ENCODE results near the gene PLEKHO2. TPM values are rescaled to one million over a fixed set of nuclear protein-coding genes. Genes with fewer than 3 reads are reported as not detected.
A peak's percentile ranks its signal among the peaks of the same experiment; 100 is the strongest.

PLEKHO2 gene
- total and polyA plus RNA-seq, 10 donors = 33.9 to 249 (median 141) TPM

DNA sequence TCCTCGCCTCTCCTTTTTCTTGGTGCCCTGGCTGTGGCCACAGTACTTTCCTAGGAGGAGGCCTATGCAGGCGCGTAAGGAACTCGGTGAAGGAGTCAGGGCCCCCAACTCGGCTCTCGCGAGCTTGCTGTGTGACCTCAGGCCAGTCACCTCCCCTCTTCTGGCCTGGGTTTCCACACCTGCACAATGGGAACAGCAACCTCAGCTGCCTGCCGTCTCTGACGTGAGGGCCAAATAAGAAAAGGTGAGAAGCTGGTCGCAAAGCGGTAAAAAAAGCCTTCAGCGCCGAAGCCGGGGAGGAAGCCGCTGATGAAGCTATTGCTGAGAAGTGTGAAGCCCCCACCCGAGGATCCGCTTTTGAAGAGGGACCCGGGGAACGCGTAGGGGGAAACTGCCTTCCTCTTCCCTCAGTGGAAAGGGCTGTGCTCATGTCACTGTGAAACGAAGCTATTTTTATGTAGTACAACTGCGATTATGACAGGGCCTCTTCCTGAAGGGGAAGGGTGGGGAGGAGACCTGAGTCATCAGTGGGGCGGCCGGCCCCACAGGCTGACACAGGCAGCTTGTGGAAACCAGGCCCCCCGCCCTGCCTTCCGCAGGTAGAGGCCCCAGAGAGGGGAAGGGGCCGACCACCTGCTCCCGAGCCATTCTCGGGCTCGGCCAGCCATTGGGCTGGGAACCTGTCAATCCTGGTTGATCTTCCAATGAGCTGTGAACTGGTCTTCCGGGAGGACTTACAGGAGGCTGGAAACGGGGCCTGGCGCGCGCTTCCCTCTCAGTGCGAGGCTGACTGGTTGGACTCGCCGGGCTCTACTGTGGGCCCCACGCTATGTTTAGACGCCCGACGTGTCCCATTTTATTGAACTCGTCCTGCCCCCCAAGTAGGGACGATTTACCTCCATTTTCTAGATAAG is 52.0 kb downstream of the PLEKHO2 start:
- TF ChIP-seq POLR2A (IDR thresholded peaks at IDR 0.05) = peak in 1 of 3 donors; percentile 88
- TF ChIP-seq, protein P1, sequence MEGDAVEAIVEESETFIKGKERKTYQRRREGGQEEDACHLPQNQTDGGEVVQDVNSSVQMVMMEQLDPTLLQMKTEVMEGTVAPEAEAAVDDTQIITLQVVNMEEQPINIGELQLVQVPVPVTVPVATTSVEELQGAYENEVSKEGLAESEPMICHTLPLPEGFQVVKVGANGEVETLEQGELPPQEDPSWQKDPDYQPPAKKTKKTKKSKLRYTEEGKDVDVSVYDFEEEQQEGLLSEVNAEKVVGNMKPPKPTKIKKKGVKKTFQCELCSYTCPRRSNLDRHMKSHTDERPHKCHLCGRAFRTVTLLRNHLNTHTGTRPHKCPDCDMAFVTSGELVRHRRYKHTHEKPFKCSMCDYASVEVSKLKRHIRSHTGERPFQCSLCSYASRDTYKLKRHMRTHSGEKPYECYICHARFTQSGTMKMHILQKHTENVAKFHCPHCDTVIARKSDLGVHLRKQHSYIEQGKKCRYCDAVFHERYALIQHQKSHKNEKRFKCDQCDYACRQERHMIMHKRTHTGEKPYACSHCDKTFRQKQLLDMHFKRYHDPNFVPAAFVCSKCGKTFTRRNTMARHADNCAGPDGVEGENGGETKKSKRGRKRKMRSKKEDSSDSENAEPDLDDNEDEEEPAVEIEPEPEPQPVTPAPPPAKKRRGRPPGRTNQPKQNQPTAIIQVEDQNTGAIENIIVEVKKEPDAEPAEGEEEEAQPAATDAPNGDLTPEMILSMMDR (IDR thresholded peaks at IDR 0.05 in 8 of 11, conservative IDR thresholded peaks at IDR 0.05 in 3 of 11) = peak in 1 of 11 experiments; percentile 8
- peak; percentile 93 to 96 (median 94) for TF ChIP-seq POLR2AphosphoS5 (IDR thresholded peaks at IDR 0.05)
- intact Hi-C loops (cut with DNase I; ENCODE audit: low total_unique reads) = no loop called here
- Histone ChIP-seq H3K4me3 (peak overlapping the region in 7 of 8 donors; percentile 11 to 63 (median 29)), H3K4me1 (peaks cover 60 to 87% (median 81%) of the 10 kb centered on the region in 6 donors), H3K27me3 (replicated peaks in 1 of 7) (no peaks in the 10 kb centered on the region), H3K36me3 (no peaks in the 10 kb centered on the region), H3K9me3 (no peaks in the 10 kb centered on the region), H3K27ac (peak overlapping the region; percentile 87 to 99 (median 96))
- 4 to 23% (median 7%) methylated on average over 27 to 44 of the region's 44 CpGs for WGBS, 5 donors
- peak; percentile 98 for DNase-seq

DNA sequence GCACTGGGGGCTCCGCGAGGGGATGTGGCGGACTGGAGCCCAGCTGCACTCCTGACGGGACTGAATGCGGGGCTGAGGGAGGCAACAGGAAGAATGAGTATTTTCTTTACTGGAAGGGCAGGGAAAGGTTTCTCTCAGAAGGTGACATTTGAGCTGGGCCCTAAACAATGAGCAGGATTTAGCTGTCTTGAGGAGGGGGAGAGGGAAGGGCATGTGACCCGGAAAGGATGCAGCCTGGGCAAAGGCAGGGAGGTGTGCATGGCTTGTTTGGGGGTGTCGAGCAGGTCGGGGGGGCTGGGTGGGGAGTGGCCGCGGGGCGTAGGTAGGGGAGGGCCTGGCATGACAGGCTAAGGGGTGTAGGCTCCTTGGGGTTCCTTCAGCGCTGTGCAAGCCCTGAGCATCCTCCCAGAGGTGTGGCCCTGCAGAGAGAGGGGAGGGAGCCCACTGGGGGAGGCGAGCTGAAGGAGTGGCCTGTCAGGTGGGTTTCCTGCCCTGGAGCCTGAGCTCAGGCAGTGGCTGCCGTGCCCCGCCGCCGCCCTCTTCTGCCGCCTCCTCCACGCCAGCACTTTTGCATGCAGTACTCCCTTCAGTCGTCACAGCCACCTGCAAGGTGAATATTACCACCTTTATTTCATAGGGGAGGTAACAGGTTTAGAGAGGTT is 52.8 kb downstream of the PLEKHO2 start:
- 5 to 20% (median 8%) methylated on average over 15 to 20 of the region's 20 CpGs for WGBS, 5 donors
- peak; percentile 96 for DNase-seq
- Histone ChIP-seq H3K4me1 (peaks cover 60 to 94% (median 88%) of the 10 kb centered on the region in 6 donors), H3K9me3 (no peaks in the 10 kb centered on the region), H3K4me3 (peak overlapping the region in 7 of 8 donors; percentile 11 to 63 (median 29)), H3K27ac (peak overlapping the region; percentile 87 to 99 (median 96)), H3K27me3 (replicated peaks in 1 of 7) (no peaks in the 10 kb centered on the region), H3K36me3 (no peaks in the 10 kb centered on the region)
- intact Hi-C loops (cut with DNase I; ENCODE audit: low total_unique reads) = loop anchor here (5.0 kb wide), 1 partner anchor 52 kb away; the partner anchor contains the start of gene PLEKHO2
- TF ChIP-seq, protein P1 (IDR thresholded peaks at IDR 0.05 in 8 of 11, conservative IDR thresholded peaks at IDR 0.05 in 3 of 11) = peak in 2 of 11 experiments; percentile 16 to 18
- TF ChIP-seq POLR2A (IDR thresholded peaks at IDR 0.05) (peak in 2 of 3 donors; percentile 14 to 37), POLR2AphosphoS5 (IDR thresholded peaks at IDR 0.05) (peak; percentile 75 to 88 (median 85))

DNA sequence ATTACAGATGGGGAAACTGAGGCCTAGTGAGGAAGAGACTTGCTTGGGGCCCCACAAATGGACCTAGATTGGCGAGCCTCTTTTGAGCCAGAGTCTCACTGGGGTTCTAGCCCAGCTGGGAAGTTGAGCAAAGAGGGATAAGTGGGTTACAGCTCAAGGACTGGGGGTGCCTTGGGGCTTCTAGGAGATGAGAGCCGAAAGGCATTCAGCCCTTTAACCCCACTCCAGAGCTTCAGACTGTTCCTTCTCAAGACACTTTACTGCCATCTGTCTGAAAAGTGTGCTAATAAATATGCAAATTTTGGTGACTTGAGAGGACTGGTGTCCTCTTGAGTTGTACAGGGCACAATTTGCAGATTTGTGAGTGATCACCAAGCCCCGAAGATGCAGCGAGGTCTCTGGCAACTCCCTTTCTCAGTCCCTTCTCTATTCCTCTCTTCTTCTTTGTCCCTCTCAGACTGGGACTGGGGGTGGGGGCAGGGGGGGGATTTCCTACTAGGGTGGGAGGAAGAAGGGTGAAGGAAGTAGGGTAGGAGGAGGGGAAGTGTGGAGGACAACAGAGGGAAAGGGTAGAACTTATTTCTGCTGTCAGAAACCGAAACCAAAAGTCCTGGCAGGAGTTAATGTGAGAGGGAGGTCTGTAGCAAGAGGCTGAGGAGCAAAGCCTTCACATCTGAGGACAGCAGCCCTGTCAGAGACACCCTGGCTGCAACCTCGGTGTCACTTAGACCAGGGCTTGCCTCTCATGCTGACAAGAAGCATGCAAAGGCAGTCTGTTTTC is 53.8 kb downstream of the PLEKHO2 start:
- Histone ChIP-seq H3K27me3 (replicated peaks in 1 of 7) (no peaks in the 10 kb centered on the region), H3K4me3 (peak overlapping the region in 7 of 8 donors; percentile 5 to 63 (median 28)), H3K27ac (peak overlapping the region; percentile 87 to 99 (median 96)), H3K36me3 (no peaks in the 10 kb centered on the region), H3K4me1 (peaks cover 60 to 92% (median 88%) of the 10 kb centered on the region in 6 donors), H3K9me3 (peaks cover 0 to under 1% (median 0%) of the 10 kb centered on the region in 8 donors)
- no peak for DNase-seq
- intact Hi-C loops (cut with DNase I; ENCODE audit: low total_unique reads) = loop anchor here (5.0 kb wide), 1 partner anchor 53 kb away; the partner anchor contains the start of gene PLEKHO2
- 0 to 10% (median 5%) methylated on average over 6 of the region's 6 CpGs for WGBS, 5 donors
- TF ChIP-seq POLR2A (IDR thresholded peaks at IDR 0.05) (no peak), POLR2AphosphoS5 (IDR thresholded peaks at IDR 0.05) (peak in 2 of 3 donors; percentile 58 to 61)
- TF ChIP-seq, protein P1 (IDR thresholded peaks at IDR 0.05 in 8 of 11, conservative IDR thresholded peaks at IDR 0.05 in 3 of 11) = peak in 6 of 11 experiments; percentile 12 to 41 (median 27)
